PC-3 (cell line): Measurements from ENCODE around the gene PRKRA.

Source experiments
- CTCF ChIP-seq: fragments of 300-600 bp; sonication (generic); conservative IDR thresholded peaks from 2 replicates; pipeline ENCODE4 v1.5.1; 2017; ENCODE audit warnings: antibody characterized with exemption, low read depth, mild to moderate bottlenecking, low read length
- EZH2 ChIP-seq: fragments of 300-600 bp; sonication (generic); IDR thresholded peaks from one replicate; pipeline ENCODE4 v1.6.1; 2017; ENCODE audit warnings: antibody characterized with exemption, mild to moderate bottlenecking, low read length; ENCODE audit not compliant: unreplicated experiment
- EZH2phosphoT487 ChIP-seq: fragments of 300-600 bp; sonication (generic); IDR thresholded peaks from 2 replicates; pipeline ENCODE4 v1.6.1; 2018; ENCODE audit warnings: mild to moderate bottlenecking, antibody characterized with exemption, low read length, borderline replicate concordance

GRCh38 chr2:178478439-178479274 lies 27.7 kb upstream of the PRKRA start, which contains the start of gene FKBP7:
- TF ChIP-seq CTCF (peak; percentile 91), EZH2 (no peak), EZH2phosphoT487 (no peak)
